ENCODE results near the gene CCNG2.
A peak's percentile ranks its signal among the peaks of the same experiment; 100 is the strongest.
"Not testable (repeated sequence)": the region's sequence is repeated elsewhere in the genome, so short reads cannot be mapped to it uniquely, and the experiment has no call there.

CCNG2 gene, protein sequence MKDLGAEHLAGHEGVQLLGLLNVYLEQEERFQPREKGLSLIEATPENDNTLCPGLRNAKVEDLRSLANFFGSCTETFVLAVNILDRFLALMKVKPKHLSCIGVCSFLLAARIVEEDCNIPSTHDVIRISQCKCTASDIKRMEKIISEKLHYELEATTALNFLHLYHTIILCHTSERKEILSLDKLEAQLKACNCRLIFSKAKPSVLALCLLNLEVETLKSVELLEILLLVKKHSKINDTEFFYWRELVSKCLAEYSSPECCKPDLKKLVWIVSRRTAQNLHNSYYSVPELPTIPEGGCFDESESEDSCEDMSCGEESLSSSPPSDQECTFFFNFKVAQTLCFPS

DNA sequence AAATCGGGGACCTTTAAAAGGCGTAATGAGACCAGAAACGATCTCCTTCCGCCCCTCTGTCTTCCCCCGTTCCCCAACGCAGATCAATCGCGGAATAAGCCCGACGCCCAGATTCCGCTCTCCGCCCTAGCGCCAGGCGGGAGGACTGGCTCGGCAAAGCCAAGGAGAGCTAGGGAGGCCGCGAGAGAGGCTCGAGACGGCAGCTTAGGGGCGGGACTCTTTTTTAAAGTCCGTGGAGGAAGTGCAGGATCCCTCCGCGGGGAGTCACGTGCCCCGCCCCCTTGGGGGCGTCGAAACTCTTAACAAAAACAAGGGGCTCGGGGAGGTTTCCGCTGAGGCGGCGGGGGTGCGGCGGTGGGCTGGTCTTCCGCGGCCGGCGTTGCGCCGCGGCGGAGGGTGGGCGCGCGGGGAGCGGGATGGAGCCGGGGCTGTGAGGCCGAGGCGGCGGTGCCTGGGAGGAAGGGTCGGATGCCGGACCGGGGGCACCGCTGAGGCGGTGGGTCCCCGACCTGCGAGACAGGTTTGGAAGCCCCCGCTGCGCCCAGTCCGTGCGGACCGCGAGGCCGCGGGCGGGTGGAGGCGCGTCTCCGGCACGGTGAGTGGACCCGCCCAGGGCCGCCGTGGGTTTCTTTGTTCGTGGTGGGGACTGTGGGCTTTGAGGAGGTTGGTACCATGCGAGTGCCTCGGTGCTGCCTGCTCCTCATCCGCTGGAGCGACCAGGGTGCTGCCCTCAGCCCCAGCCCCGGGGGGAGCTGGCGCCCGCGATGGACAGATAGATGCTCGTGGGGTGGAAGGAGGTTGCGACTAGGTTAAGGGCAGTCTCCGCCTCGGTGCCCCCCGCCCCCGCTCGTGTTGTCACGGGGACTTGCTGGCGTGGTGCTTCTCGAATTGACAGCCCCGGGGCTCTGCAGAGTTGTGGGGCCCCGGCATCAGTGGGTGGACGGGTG lies at the start of gene CCNG2:
CCNG2 (plus strand) TSS at position 296 of the 947 bp plus-strand sequence. CDS start 1,326 bp downstream, outside the sequence.
- DNase-seq = peak in 51 of 56 donors; percentile 55 to 97 (median 89)

DNA sequence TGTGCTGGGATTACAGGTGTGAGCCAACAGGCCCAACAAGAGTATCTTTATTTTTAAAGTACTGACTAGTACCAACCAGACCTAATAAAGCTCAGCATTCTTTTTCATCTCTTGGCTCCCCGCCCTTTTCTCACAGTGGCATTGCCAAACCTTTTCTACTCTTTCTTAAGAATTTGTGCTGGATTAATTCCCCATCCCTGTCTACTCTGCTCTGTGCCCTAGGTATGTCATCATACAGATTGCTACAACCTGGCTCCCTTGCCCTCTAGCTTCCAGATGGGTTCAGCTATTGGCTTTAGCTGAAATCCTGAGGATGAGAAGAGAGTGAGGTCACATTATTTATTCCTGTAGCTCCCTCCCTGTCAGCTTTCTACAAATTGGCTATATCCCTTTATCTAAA lies 46.3 kb upstream of the CCNG2 start:
- DNase-seq = no peak

DNA sequence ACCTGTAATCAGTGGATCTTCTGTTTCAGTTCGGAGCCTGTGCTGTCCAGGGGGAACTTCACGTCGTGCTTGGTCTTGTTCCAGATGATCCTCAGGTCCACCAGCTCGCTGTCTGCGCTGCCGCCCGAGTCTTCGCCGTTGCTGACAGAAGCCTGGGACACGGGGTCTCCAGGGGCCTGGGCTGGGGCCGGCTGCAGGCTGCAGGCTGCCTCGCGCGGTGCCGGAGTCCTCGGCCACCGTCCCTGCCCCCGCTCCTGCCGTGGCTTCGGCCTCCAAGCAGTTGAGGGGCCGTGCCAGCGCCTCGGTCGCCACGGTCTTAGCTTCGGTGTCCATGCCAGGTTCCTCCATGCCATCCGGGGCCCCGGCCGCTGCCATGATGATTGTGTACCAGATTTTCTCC lies 43.9 kb upstream of the CCNG2 start:
- DNase-seq = no peak

DNA sequence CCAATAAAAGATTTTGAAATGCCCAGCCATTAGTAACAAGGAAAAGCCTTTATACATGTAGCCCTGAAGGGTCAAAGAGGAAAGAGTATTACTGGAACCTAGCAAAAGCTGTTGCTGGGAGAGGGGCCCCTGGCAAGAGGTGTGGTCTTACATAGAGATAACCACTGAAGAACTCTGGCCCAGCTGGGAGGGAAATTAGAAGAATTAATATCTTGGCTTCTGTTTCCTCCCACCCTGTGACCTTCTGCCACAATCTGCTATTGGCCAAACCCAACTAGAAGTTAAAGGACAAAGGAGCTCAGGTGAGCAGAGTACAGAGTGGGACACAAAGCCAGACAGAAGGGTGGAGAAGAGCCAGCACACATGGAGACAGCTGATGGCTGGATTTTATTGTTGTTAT lies 39.3 kb upstream of the CCNG2 start:
- no peak for DNase-seq

DNA sequence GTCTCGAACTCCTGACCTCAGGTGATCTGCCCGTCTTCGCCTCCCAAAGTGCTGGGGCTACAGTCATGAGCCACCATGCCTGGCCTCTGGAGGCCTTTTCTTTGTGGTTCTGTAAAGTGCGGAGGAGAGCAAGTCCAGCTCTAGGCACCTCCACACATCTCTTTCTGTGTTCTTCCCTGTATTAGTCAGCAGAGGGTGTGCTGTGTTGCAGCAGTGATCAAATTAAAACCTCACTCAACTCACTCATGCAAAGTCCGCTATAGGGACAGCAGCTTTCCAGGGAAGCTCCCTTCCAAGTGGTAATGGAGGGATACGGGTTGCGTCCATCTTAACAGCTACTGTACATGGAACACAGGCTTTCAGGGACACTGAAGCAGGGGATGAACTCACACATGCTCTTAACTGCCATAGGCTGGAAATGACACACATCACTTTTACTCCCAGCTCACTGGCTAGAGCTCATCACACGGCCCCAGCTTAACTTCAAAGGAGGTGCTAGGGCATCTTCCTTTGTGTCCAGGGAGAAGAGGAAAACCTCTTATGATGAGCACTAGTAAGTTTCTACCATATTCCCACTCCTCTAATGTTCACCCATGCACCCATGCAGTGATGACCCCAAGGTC lies 36.0 kb upstream of the CCNG2 start:
- no peak for DNase-seq

DNA sequence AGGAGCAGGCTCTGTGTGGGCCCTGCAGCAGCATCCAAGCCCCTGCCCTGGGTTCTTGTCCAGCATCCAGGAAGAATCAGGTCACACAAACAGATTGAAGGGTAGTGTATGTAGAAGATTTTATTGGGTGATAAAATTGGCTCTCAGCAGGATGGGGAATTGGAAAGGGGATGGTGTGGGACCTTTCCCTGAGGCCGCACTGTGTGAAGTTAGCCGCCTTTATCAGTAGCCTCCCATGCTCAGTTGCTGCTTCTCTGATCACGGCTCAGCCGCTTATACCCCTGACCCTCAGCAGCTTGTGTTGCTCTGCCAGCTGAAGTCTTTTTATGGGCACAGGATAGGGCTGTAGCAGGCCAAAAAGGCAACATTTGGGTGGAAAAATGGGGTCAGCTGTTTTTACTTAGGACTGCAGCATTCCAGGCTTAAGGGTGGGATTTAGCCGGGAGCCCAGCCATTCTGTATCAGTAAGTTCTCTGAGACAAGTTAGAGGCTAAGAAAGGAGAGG lies 35.2 kb upstream of the CCNG2 start:
- no peak for DNase-seq

DNA sequence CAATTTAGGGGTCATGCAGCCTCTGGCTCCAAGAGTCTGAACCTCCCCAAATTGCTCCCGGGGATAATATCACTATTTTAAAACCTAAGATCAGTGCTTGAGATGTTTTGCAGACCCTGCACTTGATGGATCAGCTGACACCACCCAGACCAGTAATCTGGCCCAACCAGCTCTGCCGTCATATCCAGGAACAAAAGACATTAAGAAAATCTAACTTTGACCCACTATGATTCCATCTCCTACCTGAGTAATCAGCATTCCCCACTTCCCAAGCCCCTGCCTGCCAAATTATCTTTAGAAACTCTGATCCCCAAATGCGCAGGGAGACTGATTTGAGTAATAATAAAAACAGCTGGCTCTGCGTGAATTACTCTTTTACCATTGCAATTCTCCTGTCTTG lies 34.4 kb upstream of the CCNG2 start:
- DNase-seq = no peak

DNA sequence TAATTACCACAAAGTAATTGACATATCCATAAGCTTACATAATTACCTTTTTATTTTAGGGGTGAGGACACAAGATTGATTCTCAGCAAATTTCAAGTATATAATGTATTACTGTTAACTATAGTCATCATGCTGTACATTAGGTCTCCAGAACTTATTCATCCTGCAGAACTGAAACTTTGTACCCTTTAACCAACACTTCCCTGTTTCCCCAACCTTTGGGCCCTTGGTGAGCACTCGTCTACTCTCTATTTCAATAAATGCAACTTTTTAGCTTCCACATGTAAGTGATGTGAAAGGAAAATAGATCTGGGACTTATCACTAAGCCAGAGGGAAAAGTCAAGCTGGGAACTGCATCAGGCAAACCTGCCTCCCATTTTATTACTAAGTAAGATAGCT lies 33.6 kb upstream of the CCNG2 start:
- no peak for DNase-seq

DNA sequence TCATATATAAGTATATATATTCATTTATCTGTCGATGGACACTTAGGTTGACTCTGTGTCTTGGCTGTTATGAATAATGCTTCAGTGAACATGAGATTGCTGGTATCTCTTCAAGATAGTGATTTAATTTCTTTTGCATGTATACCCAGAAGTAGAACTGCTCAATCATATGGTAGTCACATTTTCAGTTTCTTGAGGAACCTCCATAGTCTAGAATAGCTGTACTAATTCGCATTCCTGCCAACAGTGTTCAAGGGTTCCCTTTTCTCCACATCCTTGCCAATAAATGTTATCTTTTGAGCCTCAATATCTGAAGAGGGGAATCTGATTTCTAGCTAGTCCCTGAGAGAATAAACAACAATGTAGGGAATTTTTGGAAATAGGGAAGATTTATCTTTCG lies 32.4 kb upstream of the CCNG2 start:
- DNase-seq = no peak

DNA sequence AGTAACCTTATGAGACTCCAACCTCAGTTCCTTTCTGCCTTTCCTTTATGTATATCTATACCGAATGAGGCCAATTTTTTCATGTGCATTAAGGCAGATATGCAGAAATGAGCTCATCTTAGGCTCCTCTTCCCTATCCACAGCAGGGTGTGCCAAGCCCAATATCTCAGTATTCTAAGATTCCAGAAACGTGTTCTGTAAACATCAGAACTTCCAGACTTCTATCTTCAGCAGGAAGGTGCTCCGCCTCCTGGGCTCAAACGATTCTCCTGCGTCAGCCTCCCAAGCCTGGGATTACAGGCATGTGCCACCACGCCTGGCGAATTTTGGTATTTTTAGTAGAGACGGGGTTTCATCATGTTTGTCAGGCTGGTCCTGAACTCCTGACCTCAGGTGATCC lies 31.0 kb upstream of the CCNG2 start:
- DNase-seq = no peak

DNA sequence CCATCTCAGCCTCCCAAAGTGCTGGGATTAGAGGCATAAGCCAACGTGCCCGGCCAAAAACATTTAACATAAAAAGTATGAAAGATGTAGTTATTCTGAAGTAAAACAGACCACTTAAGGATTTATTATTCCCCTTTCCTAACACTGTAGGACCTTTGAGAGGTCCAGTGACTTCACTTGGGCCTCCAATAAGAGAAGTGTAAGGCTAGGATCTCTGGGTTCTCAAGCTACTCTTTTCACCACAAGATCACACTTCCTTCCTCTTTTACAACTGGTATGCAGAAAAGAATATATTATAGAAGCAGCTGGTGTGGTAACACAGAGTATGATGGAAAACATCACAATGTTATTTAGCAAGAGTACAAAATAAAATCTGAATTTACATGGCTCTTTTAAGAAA lies 30.2 kb upstream of the CCNG2 start:
- no peak for DNase-seq

DNA sequence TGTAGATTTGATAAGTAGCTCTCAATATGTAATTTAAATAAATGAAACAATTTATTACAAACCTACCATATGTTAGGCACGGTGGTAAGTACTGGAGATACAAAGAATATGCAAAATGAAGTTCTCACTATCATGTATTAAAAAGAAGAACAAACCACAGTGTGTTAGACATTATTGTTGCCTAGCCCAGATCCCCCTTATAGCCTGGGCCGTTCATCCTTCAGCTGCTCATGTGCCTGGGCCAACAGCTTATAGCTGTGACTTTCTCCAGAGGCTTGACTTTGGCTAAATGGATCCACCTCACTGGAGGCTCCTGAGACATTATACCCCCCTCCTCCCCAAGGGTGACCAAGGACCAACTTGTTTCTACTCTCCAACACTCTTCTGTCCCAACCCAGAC lies 29.8 kb upstream of the CCNG2 start:
- DNase-seq = no peak

DNA sequence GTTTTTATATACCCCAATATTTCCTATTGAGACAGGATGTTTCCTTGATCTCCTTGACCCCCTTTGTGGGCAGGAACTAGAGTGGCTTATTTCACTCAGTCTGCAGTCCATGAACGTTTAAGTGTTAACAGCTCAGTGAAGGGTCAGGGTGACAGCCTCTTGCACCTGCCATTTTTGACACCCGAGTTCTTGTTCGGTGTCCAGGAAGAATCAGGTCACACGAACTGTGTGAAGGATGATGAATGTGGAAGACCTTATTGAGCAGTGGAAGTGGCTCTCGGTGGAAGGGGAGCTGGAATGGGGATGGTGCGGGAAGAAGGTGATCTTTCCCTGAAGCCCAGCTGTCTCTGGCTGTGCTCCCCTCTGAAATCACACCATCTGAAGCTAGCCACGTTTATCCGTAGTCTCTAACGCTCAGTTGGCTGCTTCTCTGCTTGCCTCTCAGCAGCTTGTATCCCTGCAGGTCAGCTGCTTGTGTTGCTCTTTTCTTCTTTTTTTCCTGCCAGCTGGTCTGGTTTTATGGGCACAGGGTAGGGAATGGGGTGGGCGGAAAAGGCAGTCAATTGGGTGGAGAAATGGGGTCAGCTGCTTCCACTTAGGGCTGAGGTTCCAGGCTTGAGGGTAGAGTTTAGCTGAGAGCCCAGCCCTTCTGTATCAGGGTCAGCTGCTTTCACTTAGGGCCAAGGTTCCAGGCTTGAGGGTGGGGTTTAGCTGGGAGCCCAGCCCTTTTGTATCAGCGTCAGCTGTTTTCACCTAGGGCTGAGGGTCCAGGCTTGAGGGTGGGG lies 29.0 kb upstream of the CCNG2 start:
- DNase-seq = no peak

DNA sequence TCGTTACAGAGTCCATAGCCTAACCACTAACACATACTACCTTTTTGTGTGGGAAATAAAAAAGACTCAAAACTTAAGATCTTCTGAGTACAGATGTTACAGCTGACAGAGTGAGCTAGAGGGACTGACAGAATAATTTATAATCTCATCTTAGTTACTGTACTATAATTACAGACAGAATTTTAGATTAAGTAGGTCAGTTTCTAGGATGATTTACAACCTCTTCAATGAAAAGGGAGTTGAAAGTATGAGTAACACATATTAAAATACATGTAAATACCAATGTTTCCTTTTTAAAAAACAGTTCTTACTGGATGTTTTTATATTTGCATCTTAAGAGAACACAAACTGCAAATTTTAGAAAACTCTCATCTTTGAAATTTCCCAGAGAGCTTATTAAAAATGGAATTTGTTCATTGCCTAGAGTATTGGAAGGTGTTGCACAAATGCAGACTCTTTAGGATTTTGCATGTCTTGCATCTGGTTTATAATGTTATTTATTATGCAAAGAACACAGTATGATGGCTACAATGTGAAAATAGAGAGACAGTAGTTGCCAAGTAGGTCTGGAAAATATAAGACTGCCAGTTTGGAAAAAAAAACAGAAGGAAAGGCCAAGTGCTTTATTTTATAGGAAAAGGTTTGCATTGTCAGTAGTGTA lies 24.2 kb upstream of the CCNG2 start:
- DNase-seq = no peak

DNA sequence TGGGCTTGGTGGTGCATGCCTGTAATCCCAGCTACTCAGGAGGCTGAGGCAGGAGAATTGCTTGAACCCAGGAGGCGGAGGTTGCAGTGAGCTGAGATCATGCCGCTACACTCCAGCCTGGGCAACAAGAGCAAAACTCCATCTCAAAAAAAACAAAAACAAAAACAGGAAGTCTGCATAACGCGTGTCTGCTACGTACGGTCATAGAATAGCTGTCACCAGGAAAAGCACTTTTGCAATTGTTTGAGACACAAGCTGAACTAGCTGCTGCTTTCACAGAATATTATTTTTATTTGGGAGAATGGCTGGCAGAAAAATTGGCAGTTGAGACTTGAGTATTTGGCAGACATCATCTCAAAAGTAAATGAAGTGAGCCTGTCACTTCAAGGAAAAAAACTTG lies 19.6 kb upstream of the CCNG2 start:
- not testable (repeated sequence) for DNase-seq

DNA sequence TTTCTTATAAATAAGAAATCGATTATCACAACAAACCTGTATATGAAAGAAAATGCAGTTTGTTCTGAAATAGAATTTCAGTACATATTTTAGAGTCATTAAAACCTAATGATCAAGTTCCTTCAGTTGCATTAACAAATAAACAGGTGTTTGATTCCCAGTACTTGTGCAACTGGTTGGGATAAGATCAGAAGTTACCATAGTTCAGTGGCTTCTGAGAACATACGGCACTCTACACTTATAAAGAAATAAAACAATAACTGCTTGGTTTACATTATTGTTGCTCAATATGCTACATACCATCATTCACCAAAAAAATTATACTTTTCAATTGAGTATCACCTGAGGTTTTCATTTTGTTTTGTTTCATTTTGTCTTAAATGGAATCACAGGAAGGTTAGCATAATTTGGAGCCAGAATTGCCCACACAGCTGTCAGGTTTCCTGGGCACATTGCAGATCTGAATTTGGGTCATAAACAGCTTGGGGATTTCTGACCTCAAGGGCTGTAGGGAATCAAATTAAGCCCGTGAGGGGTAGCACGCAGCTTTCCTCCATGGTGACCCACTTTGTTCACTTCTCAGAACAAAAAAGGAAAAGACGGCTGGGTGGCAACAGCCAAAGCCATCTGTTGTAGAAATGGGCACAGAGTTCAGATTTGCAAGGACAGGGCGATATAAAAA lies 14.9 kb upstream of the CCNG2 start:
- no peak for DNase-seq

DNA sequence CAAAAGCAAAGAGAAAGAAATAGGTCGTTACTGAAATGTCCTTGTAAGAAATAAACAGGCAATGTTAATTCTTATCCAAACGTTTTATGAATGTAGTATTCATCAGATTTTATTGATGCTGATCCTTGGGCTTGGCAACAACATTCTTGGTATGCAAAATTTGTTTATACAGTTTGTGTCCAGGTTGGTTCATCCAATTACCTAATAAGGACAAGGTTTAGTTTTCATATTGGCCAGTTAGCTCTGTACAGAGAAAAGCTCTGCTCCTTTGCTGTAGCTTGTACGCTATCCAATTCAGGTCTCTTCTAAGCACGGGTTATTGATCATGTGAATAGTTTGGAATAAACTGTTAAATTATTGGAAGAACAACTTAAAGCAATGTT lies 14.4 kb upstream of the CCNG2 start:
- DNase-seq = no peak

DNA sequence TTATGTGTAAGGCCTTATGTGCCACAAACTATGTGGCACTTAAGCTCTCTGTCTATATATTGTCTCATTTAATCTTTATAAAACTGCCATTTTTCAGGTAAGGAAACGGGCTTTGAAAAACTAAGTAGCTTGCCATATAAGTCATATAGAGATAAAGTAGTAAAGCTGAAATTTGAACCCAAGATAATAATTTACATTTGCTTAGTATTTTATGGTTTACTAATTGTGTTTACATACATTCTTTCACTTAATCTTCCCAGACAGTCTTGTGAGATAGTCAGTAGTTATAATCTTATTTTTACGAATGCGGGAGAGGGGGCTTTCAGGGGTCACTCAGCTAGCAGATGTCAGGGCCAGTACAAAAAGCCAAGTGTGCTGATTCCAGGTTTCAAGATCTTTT lies 13.9 kb upstream of the CCNG2 start:
- no peak for DNase-seq

DNA sequence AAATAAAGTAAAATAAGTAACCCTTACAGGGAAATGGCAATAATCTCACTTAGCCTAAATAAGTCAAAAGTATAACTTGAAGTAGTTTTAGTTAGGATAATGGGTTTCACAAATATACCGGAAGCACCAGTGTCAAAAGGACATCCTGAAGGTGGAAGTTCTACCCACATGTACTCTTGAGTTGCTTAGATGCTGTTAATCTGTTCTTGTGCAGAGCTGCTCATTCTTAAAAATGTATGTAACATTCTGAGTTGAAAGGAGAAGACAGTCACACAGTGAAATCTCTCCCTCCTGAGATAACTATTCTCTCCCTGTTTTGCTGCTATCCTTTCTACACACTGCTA lies 11.2 kb upstream of the CCNG2 start:
- DNase-seq = no peak

Data from nucleus accumbens (tissue), 56 donors.